GM18498 (cell line): ENCODE measurements around the gene IL37.
"Not testable (repeated sequence)": the region's sequence is repeated elsewhere in the genome, so short reads cannot be mapped to it uniquely, and the experiment has no call there.

Source experiments
- ATAC-seq: cut with Tn5 transposase; IDR thresholded peaks from one replicate; pipeline ENCODE4 v1.9.1; 2021; ENCODE audit warnings: mild to moderate bottlenecking, moderate library complexity; ENCODE audit not compliant: unreplicated experiment

The IL37 gene

GRCh38 chr2:112920923-112921532, 10.1 kb downstream of the IL37 start:
- ATAC-seq, result no peak

GRCh38 chr2:112921982-112922381, 11.0 kb downstream of the IL37 start:
- ATAC-seq, result no peak

- no peak for ATAC-seq
Measured at GRCh38 chr2:112923237-112923966, 12.4 kb downstream of the IL37 start.

GRCh38 chr2:112923967-112924338, 13.0 kb downstream of the IL37 start:
- ATAC-seq, result no peak

GRCh38 chr2:112924360-112924759, 13.4 kb downstream of the IL37 start:
- ATAC-seq, result no peak

- no peak for ATAC-seq
Measured at GRCh38 chr2:112924821-112925220, 13.9 kb downstream of the IL37 start.

GRCh38 chr2:112926707-112927106, 15.7 kb downstream of the IL37 start:
- no peak for ATAC-seq

- no peak for ATAC-seq
Measured at GRCh38 chr2:112927745-112928144, 16.8 kb downstream of the IL37 start.

GRCh38 chr2:112933261-112933660, 22.3 kb downstream of the IL37 start:
- no peak for ATAC-seq

GRCh38 chr2:112934117-112934516, 23.2 kb downstream of the IL37 start:
- ATAC-seq, result not testable (repeated sequence)

GRCh38 chr2:112936927-112937232, 25.9 kb downstream of the IL37 start:
- ATAC-seq, result no peak

- no peak for ATAC-seq
Measured at GRCh38 chr2:112938904-112939303, 27.9 kb downstream of the IL37 start.

- ATAC-seq, result no peak
Measured at GRCh38 chr2:112939425-112939824, 28.5 kb downstream of the IL37 start.

- no peak for ATAC-seq
Measured at GRCh38 chr2:112940859-112941625, 30.1 kb downstream of the IL37 start.

- ATAC-seq, result peak; percentile 87
Measured at GRCh38 chr2:112941753-112942653, 31.0 kb downstream of the IL37 start.

GRCh38 chr2:112942654-112943002, 31.7 kb downstream of the IL37 start:
- no peak for ATAC-seq

- no peak for ATAC-seq
Measured at GRCh38 chr2:112944971-112945370, 34.0 kb downstream of the IL37 start.

GRCh38 chr2:112946086-112946485, 35.1 kb downstream of the IL37 start:
- ATAC-seq, result no peak

GRCh38 chr2:112947374-112947773, 36.4 kb downstream of the IL37 start:
- no peak for ATAC-seq

GRCh38 chr2:112949456-112949855, 38.5 kb downstream of the IL37 start:
- ATAC-seq, result no peak

- no peak for ATAC-seq
Measured at GRCh38 chr2:112954364-112954763, 43.4 kb downstream of the IL37 start.
